HG03103 (cell line): Measurements from ENCODE around the gene SAMM50.

ENCODE experiments used
- ATAC-seq: cut with Tn5 transposase; IDR thresholded peaks from one replicate; pipeline ENCODE4 v1.9.1; 2021; ENCODE audit warnings: low read depth; ENCODE audit not compliant: unreplicated experiment

The SAMM50 gene

GRCh38 chr22:43976861-43977795 is 21.9 kb downstream of the SAMM50 start:
- ATAC-seq: no peak

GRCh38 chr22:43978558-43978957 is 23.3 kb downstream of the SAMM50 start:
- ATAC-seq: no peak

DNA sequence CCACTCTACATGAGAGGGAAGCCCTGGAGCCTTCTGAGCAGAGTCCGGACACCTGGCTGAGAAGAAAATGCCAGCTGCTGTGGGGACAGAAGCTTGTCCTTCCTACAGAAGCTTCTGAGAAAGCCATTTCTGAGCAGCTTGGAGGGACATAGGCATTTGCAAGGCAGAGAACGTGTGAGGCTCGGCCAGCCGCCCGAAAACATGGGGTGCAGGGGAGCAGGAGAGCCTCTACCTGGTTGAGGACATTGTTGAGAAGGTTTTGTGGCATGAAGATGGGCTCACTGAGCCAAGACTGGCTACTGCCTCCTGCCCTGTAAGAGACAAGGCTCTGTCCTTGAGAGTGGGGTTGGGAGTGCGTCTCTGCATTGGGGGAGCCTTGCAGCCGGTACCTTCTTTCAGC is 25.3 kb downstream of the SAMM50 start:
- no peak for ATAC-seq

- no peak for ATAC-seq
Measured at GRCh38 chr22:43980996-43981395, 25.8 kb downstream of the SAMM50 start.

GRCh38 chr22:43983808-43984207 is 28.6 kb downstream of the SAMM50 start:
- no peak for ATAC-seq

GRCh38 chr22:43985532-43985931 is 30.3 kb downstream of the SAMM50 start:
- ATAC-seq: no peak

- ATAC-seq: no peak
Measured at GRCh38 chr22:43988116-43988820, 33.0 kb downstream of the SAMM50 start.

DNA sequence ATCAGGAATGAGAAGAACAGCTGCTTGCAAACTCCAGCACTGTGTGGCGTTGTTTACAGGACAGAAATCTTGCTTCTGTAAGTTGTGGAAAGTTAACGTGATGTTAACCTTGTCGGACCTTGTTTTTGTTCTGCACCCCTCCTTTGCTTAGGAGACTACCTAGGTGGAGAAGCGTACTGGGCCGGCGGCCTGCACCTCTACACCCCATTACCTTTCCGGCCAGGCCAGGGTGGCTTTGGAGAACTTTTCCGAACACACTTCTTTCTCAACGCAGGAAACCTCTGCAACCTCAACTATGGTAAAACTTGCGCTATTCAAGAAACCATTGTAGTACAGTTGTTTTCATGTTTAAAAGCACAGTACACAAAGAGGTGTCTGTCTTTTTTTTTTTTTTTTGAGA is 33.7 kb downstream of the SAMM50 start:
- ATAC-seq: no peak

- ATAC-seq: no peak
Measured at GRCh38 chr22:43990044-43990443, 34.8 kb downstream of the SAMM50 start.

GRCh38 chr22:43991316-43992020 is 36.2 kb downstream of the SAMM50 start:
- ATAC-seq: no peak

DNA sequence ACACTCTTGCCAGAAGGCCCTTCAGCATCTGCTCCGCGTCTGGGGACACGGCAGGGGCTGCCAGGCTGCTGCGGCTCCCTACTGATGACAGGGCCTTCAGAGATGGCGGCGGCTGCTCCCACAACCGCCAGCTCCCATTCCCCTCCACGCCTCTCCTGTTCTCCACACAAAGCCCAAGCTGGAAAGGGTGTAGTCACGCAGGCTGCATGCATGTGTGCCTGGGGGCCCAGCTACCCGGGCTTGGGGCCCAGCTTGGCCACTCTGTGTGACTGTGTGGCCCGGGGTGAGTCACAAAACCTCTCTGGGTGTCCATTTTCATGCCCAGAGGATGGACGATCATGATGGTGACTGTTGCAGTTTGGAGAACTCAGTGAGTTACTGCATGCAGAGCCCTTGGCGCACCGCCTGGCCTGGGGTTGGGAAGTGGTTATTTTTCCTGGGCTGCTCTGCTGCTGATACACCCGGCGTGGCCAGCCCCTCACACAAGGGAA is 37.1 kb downstream of the SAMM50 start:
- ATAC-seq: no peak

- ATAC-seq: no peak
Measured at GRCh38 chr22:43993072-43993760, 38.0 kb downstream of the SAMM50 start.

DNA sequence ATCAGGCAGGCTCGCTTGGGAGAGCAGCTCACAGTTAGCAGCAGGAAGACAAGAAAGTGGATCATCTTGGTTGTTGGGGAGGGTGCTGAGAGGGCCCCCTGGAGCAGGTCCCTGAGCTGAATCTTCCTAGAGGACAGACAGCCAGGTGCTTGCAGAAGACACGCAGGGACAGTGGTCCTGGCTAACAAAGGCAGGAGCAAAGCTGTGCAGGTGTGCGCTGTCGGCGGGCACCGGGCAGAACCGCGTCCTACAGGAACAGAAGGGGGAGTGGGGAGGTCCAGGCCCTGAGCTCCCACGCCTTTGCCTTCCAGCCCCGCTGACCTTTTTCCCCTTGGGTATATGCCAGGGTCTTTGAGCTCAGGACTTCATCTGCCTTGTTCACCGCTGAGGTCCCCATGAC is 38.8 kb downstream of the SAMM50 start:
- no peak for ATAC-seq

- no peak for ATAC-seq
Measured at GRCh38 chr22:43994416-43994815, 39.2 kb downstream of the SAMM50 start.

DNA sequence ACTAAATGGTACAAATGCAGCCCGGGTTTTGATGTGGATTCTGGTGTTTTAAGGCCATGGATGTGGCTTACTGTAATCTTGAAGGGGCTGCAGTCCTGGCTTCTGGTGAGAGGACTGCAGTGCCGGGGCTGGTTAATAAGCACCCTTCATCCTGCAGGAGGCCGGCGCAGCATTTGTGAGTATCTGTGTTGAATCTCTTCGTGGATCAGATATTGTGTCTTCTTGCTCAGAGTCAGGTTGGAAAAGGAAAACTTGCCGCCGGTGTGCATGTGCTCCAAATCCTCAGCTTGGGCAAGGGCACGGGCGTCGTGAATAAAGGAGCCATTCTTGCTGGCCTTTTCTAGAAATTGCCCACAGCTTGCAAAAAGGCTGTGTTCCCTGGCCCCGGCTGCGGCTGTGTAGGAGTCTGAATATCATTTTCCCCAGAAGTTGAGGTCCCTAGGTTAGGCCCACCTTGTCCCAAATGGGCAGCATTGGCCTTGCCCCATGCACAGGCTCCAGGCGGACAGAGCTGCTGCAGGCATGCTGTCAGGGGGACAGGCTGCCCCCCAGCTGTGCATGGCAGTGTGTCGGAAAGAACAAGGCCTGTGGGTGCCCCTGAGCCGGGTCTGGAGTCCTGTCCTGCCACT is 39.9 kb downstream of the SAMM50 start:
- no peak for ATAC-seq

DNA sequence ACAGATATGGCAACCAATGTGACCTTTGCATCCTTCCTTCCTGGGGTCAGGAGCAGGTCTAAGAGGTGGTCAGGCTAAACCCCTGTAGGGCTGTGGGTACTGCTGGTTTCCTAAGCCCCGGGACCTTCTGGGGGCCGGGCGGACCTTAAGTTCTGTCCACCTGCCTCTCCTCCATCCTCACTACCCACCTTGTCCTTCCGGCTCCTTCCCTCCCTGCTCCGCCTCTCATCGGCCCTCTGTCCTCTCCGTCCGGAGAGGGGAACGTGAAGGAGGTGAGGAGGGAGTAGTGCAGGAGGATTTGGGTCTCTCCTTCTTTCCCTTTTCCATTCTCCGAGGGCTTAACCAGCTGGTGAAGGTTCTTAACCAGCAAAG is 40.5 kb downstream of the SAMM50 start:
- ATAC-seq: no peak

GRCh38 chr22:43996170-43996980 is 41.1 kb downstream of the SAMM50 start:
- no peak for ATAC-seq

- ATAC-seq: no peak
Measured at GRCh38 chr22:43996981-43997265, 41.7 kb downstream of the SAMM50 start.

DNA sequence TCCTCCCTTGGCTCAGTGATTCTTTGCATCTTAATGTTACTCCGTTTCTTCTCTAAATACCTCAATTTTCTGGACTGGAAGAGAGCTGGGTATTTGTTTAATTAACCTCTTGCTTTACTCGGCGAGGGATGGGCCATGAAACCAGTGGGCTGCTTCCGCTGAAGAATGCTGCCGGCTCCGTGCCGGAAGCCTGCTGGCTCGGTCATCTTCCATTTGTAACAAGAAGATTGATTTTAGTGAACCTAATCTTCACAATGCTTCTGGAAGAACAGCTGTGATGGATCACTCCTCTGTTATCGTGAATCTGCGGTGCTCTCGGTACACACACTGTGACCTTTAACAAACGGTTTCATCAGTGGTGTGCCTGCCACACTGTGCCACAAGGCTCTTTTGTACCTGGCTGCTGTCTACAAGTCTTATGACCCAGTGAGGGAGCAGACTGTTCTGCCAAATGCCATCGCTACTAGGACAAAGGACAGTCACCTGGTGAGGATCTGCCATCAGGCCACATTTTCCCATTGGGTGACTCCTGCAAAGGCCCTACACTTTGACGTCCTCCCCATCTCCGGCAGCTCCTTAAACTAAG is 43.5 kb downstream of the SAMM50 start:
- no peak for ATAC-seq
